SK-N-SH (cell line): ENCODE data around the gene GRIN1.

Experiments used
- CTCF ChIP-seq: fragments of 200-600 bp; sonication (generic); IDR thresholded peaks from 2 replicates; pipeline ENCODE4 v1.6.1; 2017; ENCODE audit warnings: antibody characterized with exemption, mild to moderate bottlenecking, moderate library complexity
- EP300 ChIP-seq, 2 experiments: IDR thresholded peaks; 2 replicates each; pipeline versions ENCODE4 v1.4.0 to v1.6.1; 2012; ENCODE audit warnings: borderline replicate concordance in 1 of 2, low read depth in 1 of 2, low read length in 1 of 2
- JUND ChIP-seq: IDR thresholded peaks from 2 replicates; pipeline ENCODE4 v1.4.0; 2012
- MXI1 ChIP-seq: IDR thresholded peaks from 2 replicates; pipeline ENCODE4 v1.6.1; 2012; ENCODE audit warnings: mild to moderate bottlenecking, low read depth, low read length, improper control_type of control experiment
- NRF1 ChIP-seq: IDR thresholded peaks from 2 replicates; pipeline ENCODE4 v1.6.1; 2012; ENCODE audit warnings: low read depth, mild to moderate bottlenecking, low read length
- POLR2AphosphoS5 ChIP-seq: IDR thresholded peaks from 2 replicates; pipeline ENCODE4 v1.6.1; 2012; ENCODE audit warnings: low read depth, low read length
- RAD21 ChIP-seq: IDR thresholded peaks from 2 replicates; pipeline ENCODE4 v1.6.1; 2012; ENCODE audit warnings: mild to moderate bottlenecking, low read length
- REST ChIP-seq: IDR thresholded peaks from 2 replicates; pipeline ENCODE4 v1.6.1; 2012; ENCODE audit warnings: mild to moderate bottlenecking, low read depth, low read length, moderate library complexity
- USF1 ChIP-seq: IDR thresholded peaks from 2 replicates; pipeline ENCODE4 v1.4.0; 2012; ENCODE audit warnings: low read depth, borderline replicate concordance

- TF ChIP-seq MXI1 (no peak), EP300 (IDR thresholded peaks at IDR 0.05; ENCODE audit: borderline replicate concordance in 1 of 2, low read depth in 1 of 2, low read length in 1 of 2) (no peak), CTCF (no peak), JUND (no peak), POLR2AphosphoS5 (no peak), USF1 (no peak), NRF1 (no peak), RAD21 (no peak), REST (no peak)
Measured at GRCh38 chr9:137112564-137113384, 26.2 kb upstream of the GRIN1 start.
